ENCODE results near the gene MLIP. TPM values are rescaled to one million over a fixed set of nuclear protein-coding genes. Genes with fewer than 3 reads are reported as not detected.

The MLIP gene
- total and polyA plus RNA-seq, 4 donors: 2.0 to 6.0 (median 3.2) TPM

DNA sequence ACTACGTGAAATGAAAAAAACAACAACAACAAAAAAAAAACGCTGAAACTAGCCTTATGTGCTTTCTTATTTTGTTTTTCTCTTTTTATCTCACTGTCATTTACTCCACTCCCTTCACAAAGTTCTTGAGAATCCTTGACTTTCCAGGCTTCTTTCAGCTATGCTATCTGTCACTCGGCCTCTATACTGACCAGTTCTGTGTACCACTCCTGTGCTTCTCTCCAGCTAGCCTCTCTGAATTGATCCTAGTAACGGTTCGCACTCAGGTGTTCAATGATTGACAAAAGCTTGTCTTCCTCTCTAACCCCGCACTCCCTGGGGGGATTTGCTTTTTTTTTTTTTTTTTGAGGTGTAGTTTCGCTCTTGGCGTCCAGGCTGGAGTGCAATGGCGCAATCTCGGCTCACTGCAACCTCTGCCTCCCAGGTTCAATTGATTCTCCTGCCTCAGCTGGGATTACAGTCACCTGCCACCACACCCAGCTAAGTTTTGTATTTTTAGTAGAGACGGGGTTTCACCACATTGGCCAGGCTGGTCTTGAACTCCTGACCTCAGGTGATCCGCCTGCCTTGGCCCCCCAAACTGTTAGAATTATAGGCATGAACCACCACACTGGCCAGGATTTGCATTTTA is 31.8 kb downstream of the MLIP start:
- TF ChIP-seq CTCF (IDR thresholded peaks at IDR 0.05; ENCODE audit: low read depth, low read length, missing input control) (no peak), RXRA (IDR thresholded peaks at IDR 0.05) (peak; percentile 53 to 57), HNF4A (conservative IDR thresholded peaks at IDR 0.05) (peak; percentile 30 to 60), RAD21 (IDR thresholded peaks at IDR 0.05) (peak; percentile 16 to 42), GABPA (IDR thresholded peaks at IDR 0.05 in 1 of 2, conservative IDR thresholded peaks at IDR 0.05 in 1 of 2) (no peak), NR2F2 (IDR thresholded peaks at IDR 0.05) (no peak), EGR1 (IDR thresholded peaks at IDR 0.05; ENCODE audit: low read depth in 2 of 2) (no peak), JUND (IDR thresholded peaks at IDR 0.05) (no peak), TAF1 (conservative IDR thresholded peaks at IDR 0.05) (no peak), FOXA1 (IDR thresholded peaks at IDR 0.05) (no peak), REST (IDR thresholded peaks at IDR 0.05) (no peak), SP1 (IDR thresholded peaks at IDR 0.05) (no peak), YY1 (IDR thresholded peaks at IDR 0.05) (peak; percentile 20), FOXA2 (IDR thresholded peaks at IDR 0.05) (no peak), HNF4G (IDR thresholded peaks at IDR 0.05) (no peak)
- TF ChIP-seq, protein P1, sequence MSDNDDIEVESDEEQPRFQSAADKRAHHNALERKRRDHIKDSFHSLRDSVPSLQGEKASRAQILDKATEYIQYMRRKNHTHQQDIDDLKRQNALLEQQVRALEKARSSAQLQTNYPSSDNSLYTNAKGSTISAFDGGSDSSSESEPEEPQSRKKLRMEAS (IDR thresholded peaks at IDR 0.05): no peak
- Histone ChIP-seq H3K9ac (ENCODE audit: low read depth in 1 of 2, low read length in 2 of 2) (no peak overlapping the region), H3K27ac (ENCODE audit: low read depth in 1 of 2, low read length in 2 of 2) (no peak overlapping the region), H3K9me3 (ENCODE audit: control insufficient read depth in 4 of 4, low read length in 3 of 4) (no peaks in the 10 kb centered on the region), H3K4me1 (ENCODE audit: control insufficient read depth in 4 of 4, insufficient read depth in 4 of 4, low read length in 3 of 4) (peaks cover 0 to 2% (median 0%) of the 10 kb centered on the region in 4 donors), H3K36me3 (ENCODE audit: control insufficient read depth in 4 of 4, insufficient read depth in 3 of 4, low read depth in 1 of 4, low read length in 3 of 4) (no peaks in the 10 kb centered on the region), H3K4me3 (ENCODE audit: low read depth in 1 of 3, low read length in 3 of 3) (peak overlapping the region in 1 of 3 donors; percentile 14), H3K27me3 (ENCODE audit: control insufficient read depth in 4 of 4, insufficient read depth in 4 of 4, low read length in 3 of 4) (no peaks in the 10 kb centered on the region)
- WGBS: 56% methylated on average over 12 of the region's 12 CpGs
- no peak for DNase-seq (ENCODE audit: low spot score)

DNA sequence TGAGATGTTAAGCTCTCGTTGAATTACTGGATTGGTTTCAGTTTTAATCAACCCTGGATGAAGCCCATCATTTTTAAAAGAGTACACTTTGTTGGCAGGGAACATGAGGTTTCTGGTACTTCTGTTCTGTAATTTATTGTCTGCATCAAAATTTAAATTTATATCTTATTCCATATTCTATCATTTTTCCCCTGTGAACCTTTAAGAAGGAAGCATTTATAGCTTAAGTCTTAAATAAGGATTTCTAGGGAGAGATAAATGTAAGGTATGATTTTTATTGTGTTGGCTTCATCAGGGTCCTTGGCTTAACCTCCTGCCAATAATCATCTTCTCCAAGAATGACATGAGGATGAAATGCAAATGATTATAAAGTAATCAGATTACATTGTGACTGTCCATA is 40.6 kb downstream of the MLIP start:
- no peaks in the 10 kb centered on the region for H3K9me3 ChIP-seq (ENCODE audit: control insufficient read depth in 4 of 4, low read length in 3 of 4)
- H3K27ac ChIP-seq (ENCODE audit: low read depth in 1 of 2, low read length in 2 of 2): no peak overlapping the region
- no peaks in the 10 kb centered on the region for H3K27me3 ChIP-seq (ENCODE audit: control insufficient read depth in 4 of 4, insufficient read depth in 4 of 4, low read length in 3 of 4)
- H3K36me3 ChIP-seq (ENCODE audit: control insufficient read depth in 4 of 4, insufficient read depth in 3 of 4, low read depth in 1 of 4, low read length in 3 of 4): no peaks in the 10 kb centered on the region
- 78% methylated on average over 1 of the region's 1 CpG for WGBS
- no peak for DNase-seq (ENCODE audit: low spot score)
- no peak overlapping the region for H3K4me3 ChIP-seq (ENCODE audit: low read depth in 1 of 3, low read length in 3 of 3)
- H3K9ac ChIP-seq (ENCODE audit: low read depth in 1 of 2, low read length in 2 of 2): no peak overlapping the region
- no peaks in the 10 kb centered on the region for H3K4me1 ChIP-seq (ENCODE audit: control insufficient read depth in 4 of 4, insufficient read depth in 4 of 4, low read length in 3 of 4)
- TF ChIP-seq RXRA (IDR thresholded peaks at IDR 0.05): no peak
- TF ChIP-seq HNF4A (conservative IDR thresholded peaks at IDR 0.05): no peak
- no peak for TF ChIP-seq FOXA2 (IDR thresholded peaks at IDR 0.05)
- no peak for TF ChIP-seq JUND (IDR thresholded peaks at IDR 0.05)
- TF ChIP-seq CTCF (IDR thresholded peaks at IDR 0.05; ENCODE audit: low read depth, low read length, missing input control): no peak
- TF ChIP-seq RAD21 (IDR thresholded peaks at IDR 0.05): no peak
- no peak for TF ChIP-seq REST (IDR thresholded peaks at IDR 0.05)
- no peak for TF ChIP-seq NR2F2 (IDR thresholded peaks at IDR 0.05)
- TF ChIP-seq TAF1 (conservative IDR thresholded peaks at IDR 0.05): no peak
- TF ChIP-seq FOXA1 (IDR thresholded peaks at IDR 0.05): no peak
- TF ChIP-seq, protein P1 (IDR thresholded peaks at IDR 0.05): no peak
- TF ChIP-seq SP1 (IDR thresholded peaks at IDR 0.05): no peak
- TF ChIP-seq GABPA (IDR thresholded peaks at IDR 0.05 in 1 of 2, conservative IDR thresholded peaks at IDR 0.05 in 1 of 2): no peak
- no peak for TF ChIP-seq YY1 (IDR thresholded peaks at IDR 0.05)
